Measurements from ENCODE around the gene STX18.
"Not testable (repeated sequence)": the region's sequence is repeated elsewhere in the genome, so short reads cannot be mapped to it uniquely, and the experiment has no call there.

Gene STX18

GRCh38 chr4:4480205-4480604, 61.6 kb downstream of the STX18 start:
- no peak for DNase-seq (ENCODE audit: low read depth in 3 of 3)

- no peak for DNase-seq (ENCODE audit: low read depth in 3 of 3)
Measured at GRCh38 chr4:4479366-4479765, 62.5 kb downstream of the STX18 start.

DNA sequence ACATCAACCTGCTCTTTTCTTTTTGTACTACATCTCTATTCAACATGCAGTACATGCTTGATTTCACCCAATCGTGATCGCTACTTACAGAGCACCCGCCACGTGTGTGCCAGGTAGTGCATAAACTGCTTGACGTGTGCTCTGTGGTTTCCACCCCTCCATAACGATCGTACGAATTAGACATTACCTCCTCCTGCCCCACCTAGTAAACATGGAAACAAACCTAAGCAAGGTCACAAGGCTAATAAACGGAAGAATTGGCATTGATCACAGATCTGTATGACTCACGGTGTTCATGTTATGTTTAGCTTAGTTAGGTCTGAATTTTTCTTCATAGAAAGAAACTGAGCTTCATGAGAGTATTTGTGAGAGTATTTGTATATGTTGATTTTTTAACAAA, 64.1 kb downstream of the STX18 start:
- no peak for DNase-seq (ENCODE audit: low read depth in 3 of 3)

DNA sequence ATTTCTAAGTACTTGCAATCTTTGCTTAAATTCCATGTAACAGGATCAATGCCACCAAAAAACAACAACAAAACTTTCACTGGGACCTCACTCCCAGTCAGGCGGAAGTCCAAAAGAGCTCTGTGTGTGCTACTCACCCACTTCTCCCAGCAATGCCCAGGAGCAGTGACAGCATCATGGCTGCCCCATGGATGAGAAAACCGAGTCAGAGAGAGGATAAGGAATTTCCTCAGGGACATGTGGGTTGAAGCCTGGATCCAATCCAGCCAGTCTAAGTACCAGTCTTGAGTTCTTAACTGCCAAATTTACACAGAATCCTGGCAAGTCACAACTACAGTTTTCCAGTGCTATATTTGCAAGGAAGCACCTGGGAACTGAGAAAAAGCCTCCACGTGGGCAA, 64.5 kb downstream of the STX18 start:
- DNase-seq (ENCODE audit: low read depth in 3 of 3), result no peak

DNA sequence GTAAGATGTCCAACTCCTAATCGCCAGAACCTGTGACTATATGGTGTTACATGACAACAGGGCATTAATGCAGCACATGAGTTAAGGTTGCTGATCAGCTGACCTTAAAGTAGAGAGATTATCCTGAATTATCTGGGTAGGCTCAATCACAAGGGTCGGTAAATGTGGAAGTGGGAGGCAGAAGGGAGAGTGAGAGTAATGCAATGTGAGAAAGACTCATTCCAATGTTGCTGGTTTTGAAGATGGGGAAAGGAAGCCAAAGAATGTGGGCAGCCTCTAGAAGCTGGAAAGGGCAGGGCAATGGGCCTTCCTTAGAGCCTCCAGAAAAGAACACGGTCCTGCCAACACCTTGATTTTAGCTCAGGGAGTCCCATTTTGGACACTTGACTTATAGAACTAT, 67.4 kb downstream of the STX18 start:
- no peak for DNase-seq (ENCODE audit: low read depth in 3 of 3)

DNA sequence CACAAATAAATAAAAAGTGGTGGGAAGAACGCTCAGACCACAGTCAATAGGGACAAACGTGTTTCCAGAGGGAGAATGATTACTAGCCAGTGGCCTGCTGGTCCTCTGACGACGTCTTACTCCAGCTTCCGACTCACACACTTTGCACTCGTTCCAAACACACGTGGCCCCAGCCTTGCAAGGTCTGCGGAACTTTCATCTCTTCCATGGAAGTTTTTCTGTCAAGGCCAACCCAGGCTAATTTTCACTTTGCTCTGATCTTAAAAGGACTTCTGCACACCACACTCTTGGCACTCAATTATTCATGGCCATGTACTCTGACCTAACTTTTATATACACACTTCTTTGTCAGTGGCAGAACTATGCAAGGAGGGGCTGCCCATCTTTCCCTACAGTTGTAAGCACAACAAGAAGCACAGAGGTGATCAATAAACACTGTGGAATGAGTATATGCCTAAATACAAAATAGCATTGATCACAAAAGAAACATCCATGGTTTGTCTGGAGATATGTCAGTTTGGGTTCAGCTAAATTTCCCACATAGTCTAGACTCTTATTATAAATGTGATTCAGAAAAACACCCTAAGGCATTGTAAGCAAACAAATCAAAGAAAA, 69.4 kb downstream of the STX18 start:
- no peak for DNase-seq (ENCODE audit: low read depth in 3 of 3)

GRCh38 chr4:4471195-4471594, 70.7 kb downstream of the STX18 start:
- DNase-seq (ENCODE audit: low read depth in 3 of 3), result no peak

DNA sequence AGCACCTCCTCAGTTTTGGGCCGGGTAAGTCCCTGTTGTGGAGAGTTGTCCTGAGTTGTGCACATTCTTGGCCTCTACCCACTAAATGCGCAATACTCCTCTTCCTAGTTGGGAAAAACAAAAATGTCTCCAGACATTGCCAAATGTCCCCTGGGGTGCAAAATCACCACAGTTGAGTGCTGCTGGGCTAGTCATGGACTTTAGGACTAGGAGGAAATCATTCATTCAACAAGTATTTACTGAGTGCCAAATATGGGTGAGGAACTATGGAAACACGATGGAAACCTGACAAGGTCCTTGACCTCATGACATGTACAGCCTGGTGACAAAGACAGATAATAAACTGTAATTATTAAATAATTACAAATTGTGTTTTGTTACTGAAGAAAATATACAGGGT, 71.6 kb downstream of the STX18 start:
- no peak for DNase-seq (ENCODE audit: low read depth in 3 of 3)

- DNase-seq (ENCODE audit: low read depth in 3 of 3), result not testable (repeated sequence)
Measured at GRCh38 chr4:4465238-4465637, 76.6 kb downstream of the STX18 start.

DNA sequence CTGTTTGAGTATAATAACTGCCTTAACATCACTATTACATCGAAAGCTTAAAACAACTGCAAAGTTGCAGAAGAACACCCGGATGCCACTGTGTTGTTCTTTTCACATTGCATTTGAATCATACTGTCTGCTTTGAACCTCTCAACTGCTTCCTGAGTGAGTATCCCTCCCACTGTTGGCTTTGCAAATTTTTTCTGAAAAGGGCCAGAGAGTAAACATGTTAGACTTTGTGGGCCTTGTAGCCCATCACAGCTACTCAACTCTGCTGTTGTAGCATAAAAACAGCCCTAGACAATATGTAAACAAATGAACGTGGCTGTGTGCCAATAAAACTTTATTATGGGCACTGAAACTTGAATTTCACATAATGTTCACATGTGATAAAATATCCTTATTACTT, 78.9 kb downstream of the STX18 start:
- no peak for DNase-seq (ENCODE audit: low read depth in 3 of 3)

DNA sequence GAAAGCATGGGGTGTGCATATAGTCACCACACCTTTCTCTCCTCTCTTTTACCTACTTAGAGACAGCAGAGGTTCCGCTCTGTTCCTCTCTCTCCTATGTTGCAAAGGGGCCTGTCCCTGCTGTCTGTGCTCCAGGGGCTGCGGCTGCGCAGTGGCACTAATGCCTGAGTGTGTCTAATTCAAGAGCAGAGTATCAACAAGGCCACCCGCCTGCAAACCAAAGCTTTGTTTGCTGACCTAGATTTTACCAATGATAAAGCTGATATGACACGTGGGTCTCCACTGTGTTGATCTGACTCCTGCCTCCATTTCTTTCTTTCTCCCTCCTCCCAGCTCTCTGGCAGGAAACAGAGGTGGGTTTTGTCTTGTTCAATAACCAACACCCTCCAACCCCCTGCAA, 80.0 kb downstream of the STX18 start:
- peak in 2 of 3 experiments; percentile 8 to 27 for DNase-seq (ENCODE audit: low read depth in 3 of 3)

DNA sequence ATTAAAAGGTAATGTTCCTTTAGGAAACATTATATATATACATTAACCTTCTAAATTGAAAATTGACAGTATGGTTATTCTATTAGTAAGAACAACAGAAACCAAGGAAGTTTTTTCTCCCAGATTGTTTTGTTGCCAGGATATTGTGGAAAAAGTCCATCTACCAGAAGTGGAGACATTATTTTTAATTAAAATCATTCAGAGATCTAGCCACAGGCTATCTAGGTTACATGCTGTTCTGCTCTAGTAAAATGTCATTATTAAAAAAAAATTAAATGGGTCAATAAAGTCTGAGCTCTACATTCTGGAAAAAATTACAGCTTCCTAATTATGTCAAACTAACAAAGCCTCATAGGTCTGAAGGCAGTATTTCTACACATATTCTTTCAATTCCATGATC, 80.7 kb downstream of the STX18 start:
- DNase-seq (ENCODE audit: low read depth in 3 of 3), result no peak

DNA sequence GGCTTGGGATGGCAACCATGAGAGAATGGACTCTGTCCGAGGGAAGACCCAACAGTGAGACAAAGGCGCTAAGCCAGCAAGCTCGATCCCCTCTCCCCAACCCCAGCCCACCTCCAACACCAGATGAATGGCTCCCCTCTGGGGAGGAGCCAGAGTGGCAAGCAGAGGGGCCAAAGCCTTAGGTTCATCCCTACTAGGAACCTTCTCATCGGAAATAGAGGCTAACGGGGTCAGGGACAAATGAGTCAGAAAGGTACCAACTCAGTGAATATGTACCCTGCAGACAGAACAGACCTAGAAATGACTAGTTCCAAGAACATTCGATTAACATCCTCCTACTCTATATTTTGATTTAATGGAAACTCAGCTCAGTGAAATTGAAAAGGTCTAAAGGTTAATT, 81.1 kb downstream of the STX18 start:
- DNase-seq (ENCODE audit: low read depth in 3 of 3), result peak in 2 of 3 experiments; percentile 3 to 4

DNA sequence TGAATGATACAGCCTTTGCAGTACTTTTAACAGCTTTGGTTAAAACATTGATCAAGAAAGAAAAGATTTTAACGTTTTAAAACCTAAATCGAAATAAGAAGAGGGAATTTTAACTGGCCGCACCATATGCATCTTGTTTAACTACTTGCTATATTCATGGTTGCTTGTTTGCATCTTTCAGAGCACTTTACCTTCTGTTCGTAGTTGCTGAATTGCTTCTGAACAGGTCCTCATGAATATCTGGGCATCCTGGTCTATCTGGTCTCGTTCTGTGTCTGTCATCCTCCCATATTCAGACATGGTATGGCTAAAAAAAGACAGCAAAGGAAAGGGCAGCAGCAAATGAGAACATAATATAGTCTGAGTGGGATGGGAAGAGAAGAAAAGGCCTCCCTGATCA, 82.7 kb downstream of the STX18 start:
- no peak for DNase-seq (ENCODE audit: low read depth in 3 of 3)

DNA sequence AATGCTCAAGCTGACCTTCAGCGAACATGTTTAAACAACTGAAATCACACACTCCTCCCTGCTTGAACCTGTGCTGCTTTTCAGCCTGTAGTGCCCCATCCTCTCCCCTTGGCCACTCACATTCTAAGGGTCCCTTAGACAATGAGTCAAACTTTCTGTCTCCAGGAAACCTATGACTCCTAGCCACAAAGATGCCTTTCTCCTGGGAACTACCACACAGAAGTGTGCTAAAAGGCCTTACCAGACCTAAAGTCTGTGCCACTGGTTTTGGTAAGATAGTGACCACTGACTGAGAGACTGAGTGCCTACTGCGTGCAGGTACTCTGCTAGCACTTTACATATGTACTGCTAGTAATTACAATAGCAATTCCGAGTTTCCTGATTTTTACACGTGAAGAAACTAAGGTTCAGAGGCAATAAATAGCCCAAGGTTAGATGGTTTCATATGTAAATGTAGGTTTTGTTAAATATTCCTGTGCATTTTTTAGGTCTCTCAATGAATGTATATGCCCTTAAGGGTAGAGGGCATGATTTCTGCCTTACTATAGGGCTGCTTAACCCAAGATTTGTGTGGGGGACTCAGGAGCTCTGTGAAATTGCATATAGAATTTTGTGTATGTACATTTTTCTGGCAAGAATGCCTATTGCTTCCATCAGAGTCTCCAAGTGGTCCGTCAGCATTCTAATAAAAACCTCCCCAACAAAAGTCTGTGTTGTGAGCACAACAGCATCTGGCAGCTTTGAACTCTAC, 83.9 kb downstream of the STX18 start:
- no peak for DNase-seq (ENCODE audit: low read depth in 3 of 3)

GRCh38 chr4:4456816-4457578, 84.9 kb downstream of the STX18 start:
- DNase-seq (ENCODE audit: low read depth in 3 of 3), result no peak

- no peak for DNase-seq (ENCODE audit: low read depth in 3 of 3)
Measured at GRCh38 chr4:4456351-4456750, 85.5 kb downstream of the STX18 start.

DNA sequence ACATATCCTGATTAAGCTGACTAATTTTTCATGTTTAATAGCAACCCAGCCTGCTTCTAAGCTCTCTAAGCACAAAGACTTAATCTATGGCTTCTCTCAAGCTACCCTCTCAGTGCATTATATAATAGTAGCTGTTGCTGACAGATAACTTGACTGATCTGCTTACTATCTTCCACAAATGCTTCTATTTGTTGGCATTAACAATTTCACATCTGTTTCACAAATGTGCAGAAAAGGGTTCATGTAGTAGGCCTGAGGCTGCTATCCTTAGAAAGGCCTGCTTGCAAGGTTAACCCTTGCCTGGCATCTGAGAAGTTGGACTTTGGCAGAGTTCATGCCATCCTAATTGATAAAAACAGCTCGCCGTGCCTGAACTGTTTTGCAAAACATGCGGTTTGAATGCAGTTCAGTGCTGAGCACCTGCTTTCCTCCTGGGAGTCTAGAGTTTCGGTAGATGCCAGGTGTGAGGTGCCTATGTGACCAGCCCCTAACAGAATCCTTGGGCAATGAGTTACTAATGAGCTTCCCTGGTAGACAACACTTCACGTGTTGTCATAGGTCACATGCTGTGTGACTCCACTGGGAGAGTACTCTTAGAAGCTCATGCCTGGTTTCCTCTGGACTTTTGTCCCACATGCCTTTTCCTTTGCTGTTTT, 86.5 kb downstream of the STX18 start:
- no peak for DNase-seq (ENCODE audit: low read depth in 3 of 3)

GRCh38 chr4:4446434-4446833, 95.4 kb downstream of the STX18 start:
- no peak for DNase-seq (ENCODE audit: low read depth in 3 of 3)

- DNase-seq (ENCODE audit: low read depth in 3 of 3), result no peak
Measured at GRCh38 chr4:4443821-4444220, 98.0 kb downstream of the STX18 start.

- no peak for DNase-seq (ENCODE audit: low read depth in 3 of 3)
Measured at GRCh38 chr4:4440333-4441061, 101.4 kb downstream of the STX18 start.

DNA sequence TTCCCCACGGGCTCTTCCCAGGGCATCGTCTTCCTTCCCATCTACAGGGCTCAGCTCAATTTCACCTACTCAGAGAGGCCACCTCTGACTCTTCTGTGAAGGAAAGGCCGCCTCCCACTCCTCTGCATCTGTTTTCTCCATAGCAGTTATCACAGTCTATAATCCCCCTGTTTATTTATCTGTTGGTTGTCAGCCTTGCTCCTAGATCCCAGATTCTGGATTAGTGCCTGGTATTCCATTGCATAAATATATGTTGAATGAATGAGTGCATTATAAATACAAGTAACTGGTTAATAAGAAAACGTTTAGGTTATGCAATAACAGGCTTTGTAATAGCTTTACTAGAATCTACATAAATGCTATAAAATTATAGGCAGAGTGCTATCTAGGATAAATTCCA, 102.1 kb downstream of the STX18 start:
- no peak for DNase-seq (ENCODE audit: low read depth in 3 of 3)

Data from stimulated activated CD4-positive, alpha-beta T cell treated with anti-CD3 and anti-CD28 coated beads, TNF-alpha, amount 100 ng/mL, for 24 hours (primary cell).